Mammary epithelial cell (primary cell): ENCODE measurements around the gene TBC1D2.

Source experiments
- CTCF ChIP-seq, 2 donors: IDR thresholded peaks in 1 of 2; conservative IDR thresholded peaks in 1 of 2; 2 replicates each; pipeline ENCODE4 v1.5.1; 2011 to 2012; ENCODE audit warnings: inconsistent platforms in 2 of 2, low read length in 2 of 2, mild to moderate bottlenecking in 2 of 2, control low read depth in 1 of 2, low read depth in 1 of 2; ENCODE audit not compliant: insufficient read depth in 1 of 2; ENCODE audit errors: extremely low read depth in 1 of 2
- EZH2 ChIP-seq: IDR thresholded peaks from 2 replicates; pipeline ENCODE4 v1.6.1; 2012; ENCODE audit warnings: low read length, inconsistent platforms, borderline replicate concordance

DNA sequence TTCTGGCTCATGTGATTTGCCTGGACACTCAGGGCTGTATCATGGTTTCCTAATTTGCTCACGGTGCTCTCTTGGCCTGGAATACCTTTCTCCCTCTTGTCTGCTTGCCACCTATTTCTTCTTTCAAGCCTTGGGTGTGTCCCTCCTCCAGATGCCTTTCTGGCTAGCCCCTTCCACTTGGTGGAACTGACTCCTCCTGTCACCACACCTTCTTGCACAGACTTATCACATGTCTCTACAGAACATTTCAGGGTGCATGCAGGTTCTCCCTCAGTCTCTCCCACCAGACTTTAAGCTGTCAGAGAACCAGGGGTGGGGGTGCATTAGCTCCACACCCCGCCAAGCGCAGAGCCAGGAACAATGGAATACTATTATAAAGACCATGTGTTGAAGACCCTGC, 1.9 kb downstream of the TBC1D2 start:
- TF ChIP-seq CTCF (conservative IDR thresholded peaks at IDR 0.05 in 1 of 2, IDR thresholded peaks at IDR 0.05 in 1 of 2; ENCODE audit: extremely low read depth in 1 of 2, insufficient read depth in 1 of 2, low read depth in 1 of 2, low read length in 2 of 2): no peak
- TF ChIP-seq EZH2: no peak
